Muscle layer of colon (tissue), 2 donors: ENCODE data around the gene HJURP.

Source experiments
- H3K27ac ChIP-seq: one replicate; pipeline ENCODE4 v1.7.0; 2013; ENCODE audit warnings: low read depth, mild to moderate bottlenecking, low read length, moderate library complexity
- H3K27me3 ChIP-seq, 2 donors: one replicate each; pipeline ENCODE4 v1.7.0; 2013; ENCODE audit warnings: low read length in 2 of 2, mild to moderate bottlenecking in 2 of 2; ENCODE audit not compliant: insufficient read depth in 2 of 2, control insufficient read depth in 1 of 2
- H3K36me3 ChIP-seq: one replicate; pipeline ENCODE4 v1.7.0; 2013; ENCODE audit warnings: mild to moderate bottlenecking, low read length; ENCODE audit not compliant: insufficient read depth
- H3K4me1 ChIP-seq: one replicate; pipeline ENCODE4 v1.7.0; 2013; ENCODE audit warnings: mild to moderate bottlenecking, low read length; ENCODE audit not compliant: insufficient read depth
- H3K4me3 ChIP-seq, 2 donors: one replicate each; pipeline ENCODE4 v1.7.0; 2013; ENCODE audit warnings: low read length in 2 of 2, low read depth in 1 of 2, mild to moderate bottlenecking in 1 of 2, moderate library complexity in 1 of 2
- H3K9ac ChIP-seq: one replicate; pipeline ENCODE4 v1.7.0; 2013; ENCODE audit warnings: low read length
- H3K9me3 ChIP-seq: one replicate; pipeline ENCODE4 v1.7.0; 2013; ENCODE audit warnings: mild to moderate bottlenecking, low read length
- donor health status: abdominal sarcoma.
- donor health status: Adenocarcinoma of cecum.

Gene HJURP

DNA sequence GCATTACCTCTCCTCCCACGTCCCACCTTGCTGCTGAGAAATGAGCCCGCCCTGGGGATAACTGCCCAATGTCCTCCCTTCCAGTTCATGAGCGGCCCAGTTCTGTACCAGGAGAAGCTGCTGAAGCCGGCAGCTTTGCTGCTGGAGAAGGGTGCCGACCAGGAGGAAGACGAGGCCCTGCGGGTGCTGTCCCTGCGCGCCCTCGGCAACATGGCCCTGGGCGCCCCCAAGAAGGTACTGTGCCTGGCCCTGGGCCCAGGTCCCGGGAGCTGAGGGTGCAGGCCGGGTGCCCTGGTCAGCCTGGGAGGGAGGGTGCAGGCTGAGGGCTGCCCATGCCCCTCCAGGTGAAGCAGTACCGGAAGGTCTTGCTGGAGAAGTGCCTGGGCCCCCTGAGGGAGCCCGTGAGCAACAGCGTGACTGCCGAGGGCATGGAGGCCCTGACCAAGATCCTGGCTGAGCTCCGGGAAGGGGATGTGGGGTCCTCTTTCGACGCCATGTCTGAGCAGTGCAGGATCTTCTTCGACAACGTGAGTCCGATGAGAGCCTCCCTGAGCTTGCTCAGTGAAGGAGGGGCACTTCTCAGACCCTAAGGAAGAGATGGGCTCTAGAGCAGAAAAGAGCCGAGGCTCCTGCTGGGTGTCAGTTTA lies 25.7 kb downstream of the HJURP start:
- no peak overlapping the region for H3K4me3 ChIP-seq
- H3K27ac ChIP-seq, result no peak overlapping the region
- H3K9ac ChIP-seq, result no peak overlapping the region
- H3K27me3 ChIP-seq, result no peaks in the 10 kb centered on the region
- no peaks in the 10 kb centered on the region for H3K36me3 ChIP-seq
- H3K9me3 ChIP-seq, result no peaks in the 10 kb centered on the region
- H3K4me1 ChIP-seq, result no peaks in the 10 kb centered on the region

DNA sequence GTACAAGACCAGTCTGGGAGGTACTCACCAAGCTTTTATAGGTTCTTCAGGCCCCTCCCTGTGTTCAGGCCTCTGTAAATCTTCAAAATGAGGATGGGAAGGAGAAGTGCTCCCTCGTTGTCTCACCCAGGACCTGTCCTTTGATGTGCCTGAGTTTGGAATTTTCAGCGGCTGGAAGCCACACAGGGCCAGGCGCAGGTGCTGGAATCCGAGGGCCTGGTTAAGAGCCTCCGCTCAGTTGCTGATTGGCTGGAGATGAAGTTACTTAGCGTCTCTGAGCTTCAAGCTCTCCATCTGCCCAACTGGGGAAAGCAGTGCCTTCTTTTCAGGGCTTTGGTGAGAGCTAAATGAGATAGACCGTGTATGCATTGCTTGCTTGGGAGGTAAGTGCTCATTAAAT lies 30.0 kb downstream of the HJURP start:
- Histone ChIP-seq H3K9ac (no peak overlapping the region), H3K4me1 (no peaks in the 10 kb centered on the region), H3K9me3 (no peaks in the 10 kb centered on the region), H3K27me3 (no peaks in the 10 kb centered on the region), H3K27ac (no peak overlapping the region), H3K36me3 (no peaks in the 10 kb centered on the region), H3K4me3 (no peak overlapping the region)

DNA sequence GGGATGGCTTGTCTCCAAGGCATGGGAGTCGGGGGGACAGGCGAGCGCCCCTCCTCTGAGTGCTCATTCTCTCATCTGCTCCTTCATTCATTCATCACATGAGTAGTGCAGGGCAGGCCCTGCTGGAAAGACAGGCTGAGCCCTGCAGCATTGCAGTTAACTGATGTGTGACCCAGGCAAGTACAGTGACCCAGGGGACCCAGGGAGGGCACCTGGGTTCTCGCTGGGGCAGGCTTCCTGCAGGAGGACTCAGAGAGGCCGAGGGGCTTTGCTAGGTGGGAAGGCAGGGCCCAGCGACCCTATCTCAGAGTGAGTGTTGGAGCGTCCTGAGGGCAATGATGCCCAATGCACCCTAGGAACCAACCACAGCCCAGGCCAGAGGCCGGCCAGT lies 30.6 kb downstream of the HJURP start:
- no peaks in the 10 kb centered on the region for H3K4me1 ChIP-seq
- no peak overlapping the region for H3K27ac ChIP-seq
- no peaks in the 10 kb centered on the region for H3K9me3 ChIP-seq
- no peaks in the 10 kb centered on the region for H3K27me3 ChIP-seq
- H3K36me3 ChIP-seq, result no peaks in the 10 kb centered on the region
- no peak overlapping the region for H3K4me3 ChIP-seq
- H3K9ac ChIP-seq, result no peak overlapping the region

DNA sequence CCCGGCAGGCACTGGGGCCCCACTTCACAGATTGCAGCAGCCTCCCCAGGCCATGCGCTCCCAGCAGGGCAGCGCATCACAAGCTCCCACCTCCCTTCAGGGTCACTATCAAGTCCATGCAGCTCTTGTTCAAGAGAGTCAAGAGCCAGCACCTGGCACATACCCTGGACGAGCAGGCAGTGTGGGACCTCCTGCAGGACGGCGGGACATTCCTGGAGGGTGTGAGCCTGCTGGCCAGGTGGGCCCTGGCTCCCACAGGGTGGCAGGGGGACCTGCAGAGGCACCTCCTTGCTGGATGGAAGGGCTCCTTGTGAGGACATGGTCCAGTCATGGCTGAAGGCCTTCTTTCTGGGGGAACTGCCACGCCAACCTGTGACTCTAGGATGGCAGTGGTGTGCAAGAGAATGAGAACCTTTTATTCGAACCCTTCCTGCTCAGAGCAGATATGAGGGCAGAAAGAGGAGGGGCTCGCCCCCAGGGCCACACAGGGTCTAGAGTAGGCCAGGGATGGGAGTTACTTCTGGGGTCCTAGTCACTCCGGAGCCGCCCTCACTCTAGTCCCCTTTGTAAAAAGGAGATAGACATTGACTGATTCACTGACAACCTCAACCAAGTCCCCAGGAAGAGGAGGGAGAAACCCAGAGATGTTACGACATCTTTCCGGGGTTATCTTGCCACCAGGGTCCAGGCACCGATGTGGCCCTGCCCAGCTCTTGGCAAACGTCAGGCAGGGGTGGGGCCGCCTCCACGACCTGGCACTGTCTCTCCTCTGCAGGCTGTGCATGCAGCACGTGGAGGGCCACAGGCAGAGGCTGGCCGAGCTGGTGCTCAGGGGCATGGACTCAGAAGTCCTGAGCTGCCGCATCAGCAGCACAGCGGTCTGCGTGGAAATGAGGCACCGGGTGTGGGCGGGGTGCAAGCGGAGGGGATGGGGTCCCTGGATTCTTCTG lies 31.3 kb downstream of the HJURP start:
- Histone ChIP-seq H3K4me3 (no peak overlapping the region), H3K27ac (no peak overlapping the region), H3K36me3 (no peaks in the 10 kb centered on the region), H3K4me1 (no peaks in the 10 kb centered on the region), H3K9ac (no peak overlapping the region), H3K9me3 (no peaks in the 10 kb centered on the region), H3K27me3 (no peaks in the 10 kb centered on the region)

DNA sequence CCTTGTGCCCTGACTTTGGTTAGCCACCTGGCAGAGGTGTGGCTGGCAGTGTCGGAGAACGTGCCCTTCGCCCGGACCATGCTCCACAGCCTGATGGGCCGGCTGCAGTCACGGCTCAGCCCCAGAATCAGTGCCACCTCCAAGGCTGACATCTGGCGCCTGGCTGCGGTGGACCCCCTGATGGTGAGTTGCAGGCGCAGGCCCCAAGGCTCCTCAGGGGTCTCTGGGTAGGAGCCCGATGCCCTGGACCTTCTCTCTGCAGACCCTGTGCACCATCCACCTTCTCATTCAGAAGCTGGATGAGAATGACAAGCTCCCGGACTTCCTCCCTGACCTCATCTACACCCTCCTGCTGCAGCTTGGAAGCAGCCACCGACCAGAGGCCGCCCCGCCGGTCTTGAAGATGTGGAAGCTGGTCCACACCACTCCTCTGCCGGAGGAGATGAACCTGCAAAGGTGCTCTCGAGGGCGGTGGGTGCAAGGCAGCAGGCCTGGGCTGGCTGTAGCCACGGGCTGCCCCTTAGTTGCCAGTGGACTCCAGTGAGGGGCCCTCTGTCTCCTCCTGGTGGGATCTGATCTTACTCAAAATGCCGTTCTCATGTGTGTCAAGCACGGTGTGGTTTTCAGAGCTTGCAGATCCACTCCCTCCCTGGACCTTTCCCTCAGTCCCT lies 32.1 kb downstream of the HJURP start:
- Histone ChIP-seq H3K4me1 (no peaks in the 10 kb centered on the region), H3K9me3 (no peaks in the 10 kb centered on the region), H3K27ac (no peak overlapping the region), H3K36me3 (no peaks in the 10 kb centered on the region), H3K4me3 (no peak overlapping the region), H3K9ac (no peak overlapping the region), H3K27me3 (no peaks in the 10 kb centered on the region)

DNA sequence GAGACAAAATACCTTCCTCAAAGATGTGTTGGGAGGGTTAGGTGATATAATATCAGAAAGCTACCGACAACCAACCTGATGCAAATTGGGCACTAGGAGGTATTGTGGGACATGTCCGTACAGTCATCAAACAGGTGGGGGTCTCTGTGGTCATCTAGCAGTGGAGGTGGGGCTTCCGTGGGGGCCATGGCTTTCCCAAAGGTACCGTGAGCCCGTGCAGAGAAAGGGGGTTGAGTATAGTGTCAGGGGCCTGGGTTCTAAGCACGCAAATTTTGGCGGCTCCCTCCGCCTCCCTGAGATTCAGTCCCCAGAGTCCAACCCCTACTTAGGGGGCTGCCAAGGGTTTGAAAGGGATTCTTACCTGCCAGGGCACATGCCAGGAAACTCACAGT lies 32.6 kb downstream of the HJURP start:
- H3K27ac ChIP-seq, result no peak overlapping the region
- H3K9me3 ChIP-seq, result no peaks in the 10 kb centered on the region
- no peak overlapping the region for H3K9ac ChIP-seq
- no peaks in the 10 kb centered on the region for H3K27me3 ChIP-seq
- H3K4me1 ChIP-seq, result no peaks in the 10 kb centered on the region
- H3K4me3 ChIP-seq, result no peak overlapping the region
- H3K36me3 ChIP-seq, result no peaks in the 10 kb centered on the region

DNA sequence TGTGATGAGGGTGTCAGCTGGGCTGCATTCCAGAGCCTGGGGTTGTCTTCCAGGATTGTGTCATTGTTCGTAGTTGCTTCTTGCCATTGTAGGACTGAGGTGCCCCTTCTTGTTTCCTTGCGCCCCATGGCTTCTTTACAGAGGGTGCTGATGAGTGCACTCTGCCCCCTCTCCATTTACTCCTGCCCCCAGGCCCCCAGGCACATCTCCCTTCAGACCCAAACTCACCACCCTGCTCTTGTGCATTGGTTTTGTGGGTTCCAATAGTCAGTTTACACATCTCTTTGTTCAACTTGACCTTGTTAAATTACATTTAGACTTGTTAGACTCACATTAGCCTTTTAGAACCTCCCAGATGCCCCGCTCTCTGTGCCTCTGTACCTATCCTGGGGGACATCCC lies 33.1 kb downstream of the HJURP start:
- no peaks in the 10 kb centered on the region for H3K27me3 ChIP-seq
- H3K4me3 ChIP-seq, result no peak overlapping the region
- H3K36me3 ChIP-seq, result no peaks in the 10 kb centered on the region
- no peaks in the 10 kb centered on the region for H3K9me3 ChIP-seq
- H3K27ac ChIP-seq, result no peak overlapping the region
- H3K9ac ChIP-seq, result no peak overlapping the region
- H3K4me1 ChIP-seq, result no peaks in the 10 kb centered on the region

DNA sequence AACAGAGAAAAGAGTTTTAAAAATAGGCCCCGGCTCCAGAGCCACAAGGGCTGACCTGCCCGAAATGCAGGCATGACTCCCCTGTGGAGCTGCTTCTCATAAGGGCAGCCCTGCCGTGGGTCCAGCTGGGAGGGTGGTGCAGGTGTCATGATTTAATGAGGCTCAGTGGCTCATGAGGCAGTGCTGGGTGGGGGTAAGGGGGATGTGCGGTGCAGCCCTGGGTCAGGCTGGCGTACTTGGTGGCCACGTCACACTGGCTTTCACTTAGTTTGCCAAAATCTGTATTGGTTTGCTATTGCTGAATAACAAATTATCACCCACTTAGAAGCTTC lies 33.6 kb downstream of the HJURP start:
- Histone ChIP-seq H3K4me3 (no peak overlapping the region), H3K9ac (no peak overlapping the region), H3K27ac (no peak overlapping the region), H3K4me1 (no peaks in the 10 kb centered on the region), H3K27me3 (no peaks in the 10 kb centered on the region), H3K36me3 (no peaks in the 10 kb centered on the region), H3K9me3 (no peaks in the 10 kb centered on the region)

DNA sequence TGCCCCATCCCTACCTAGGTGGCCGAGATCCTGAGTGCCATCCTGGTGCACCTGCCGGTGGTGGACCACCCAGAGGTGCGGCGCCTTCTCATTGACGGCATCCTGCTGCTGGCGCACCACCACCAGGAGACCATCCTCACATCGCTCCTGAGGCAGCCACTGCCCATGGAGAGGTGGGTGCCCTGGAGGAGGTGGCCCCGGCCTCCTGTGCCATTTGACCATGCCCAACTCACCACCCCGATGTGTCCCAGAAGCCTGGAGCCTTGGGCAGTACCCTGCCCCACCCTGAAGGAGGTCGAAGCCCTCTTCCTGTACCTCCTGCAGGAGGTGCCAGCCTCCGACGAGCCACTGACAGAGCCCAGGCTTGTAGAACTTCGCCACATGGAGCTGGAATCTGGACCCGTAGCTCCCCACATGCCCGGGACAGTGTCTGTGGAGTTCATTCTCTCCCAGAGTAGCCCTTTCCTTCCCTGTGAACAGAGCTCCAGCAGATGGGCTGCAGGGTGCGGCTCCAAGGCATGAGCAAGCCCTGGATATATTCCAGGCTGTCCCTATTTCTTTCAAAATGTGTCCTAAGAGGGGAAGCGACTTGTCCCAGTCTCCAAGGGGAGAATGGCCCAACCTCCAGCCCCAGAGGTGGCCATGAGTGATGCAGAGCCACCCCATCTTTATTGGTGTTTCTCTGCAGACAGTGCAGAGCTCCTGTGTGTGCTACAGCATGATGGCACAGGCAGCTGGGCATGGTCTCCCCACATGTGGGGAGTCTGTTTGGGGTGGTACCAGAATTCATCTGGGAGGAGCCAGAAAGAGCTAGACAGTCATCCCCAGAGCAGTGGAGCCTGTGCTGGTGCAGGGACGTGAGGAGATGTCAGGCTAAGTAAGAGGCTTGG lies 34.2 kb downstream of the HJURP start:
- H3K9ac ChIP-seq, result no peak overlapping the region

DNA sequence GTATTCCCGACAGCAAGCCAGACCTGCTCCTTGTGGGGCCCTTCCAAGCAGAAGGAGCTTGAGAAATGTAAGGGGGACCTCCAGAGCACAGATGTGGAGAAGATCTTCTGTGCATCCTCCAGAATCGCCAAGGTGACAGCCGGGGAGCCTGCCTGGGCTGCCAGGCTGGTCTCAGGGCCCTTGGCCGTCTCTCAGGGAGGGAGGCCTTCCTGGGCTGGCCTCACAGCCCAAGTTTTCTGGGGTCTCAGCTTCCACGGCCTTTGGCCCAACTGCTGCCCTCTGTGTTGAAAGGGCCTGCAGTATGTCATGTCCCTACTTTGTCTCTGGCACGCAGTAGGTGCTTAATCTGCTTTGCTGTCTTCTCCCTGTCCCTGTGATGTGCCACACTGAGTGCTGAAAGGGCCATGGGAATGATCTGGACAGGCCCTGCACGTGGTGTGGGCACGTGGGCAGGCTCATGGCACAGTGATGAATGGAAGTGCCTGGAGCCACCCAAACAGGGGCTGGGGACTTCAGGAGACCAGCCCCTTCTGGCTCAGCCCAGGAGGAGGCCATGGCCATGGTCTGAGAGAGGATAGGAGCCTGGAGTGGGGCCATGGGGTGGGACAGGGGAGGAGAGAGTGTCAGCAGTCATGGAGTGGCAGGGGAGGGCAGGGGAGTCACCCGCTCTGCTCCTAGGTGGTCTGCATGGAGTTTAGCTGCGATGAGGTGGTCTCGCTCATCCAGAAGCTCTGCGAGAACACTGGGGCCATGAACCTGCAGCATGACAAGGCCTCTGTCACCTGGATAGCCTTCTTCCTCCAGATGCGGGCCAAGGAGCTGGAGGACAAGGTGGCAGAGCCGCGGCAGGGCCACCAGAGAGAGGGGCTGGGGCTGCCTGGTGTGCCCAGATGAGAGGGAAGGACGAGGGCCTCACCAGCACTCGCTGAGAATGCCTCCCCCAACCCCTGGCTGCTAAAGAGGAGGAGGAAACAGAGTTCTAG lies 35.4 kb downstream of the HJURP start:
- no peaks in the 10 kb centered on the region for H3K27me3 ChIP-seq
- H3K9ac ChIP-seq, result no peak overlapping the region
- no peaks in the 10 kb centered on the region for H3K9me3 ChIP-seq
- no peak overlapping the region for H3K4me3 ChIP-seq
- H3K27ac ChIP-seq, result no peak overlapping the region
- H3K36me3 ChIP-seq, result no peaks in the 10 kb centered on the region
- H3K4me1 ChIP-seq, result no peaks in the 10 kb centered on the region

More for the DNA sequence above, 34.2 kb downstream of the HJURP start:
- H3K4me3 ChIP-seq, result no peak overlapping the region
- no peaks in the 10 kb centered on the region for H3K36me3 ChIP-seq
- no peaks in the 10 kb centered on the region for H3K4me1 ChIP-seq
- H3K27me3 ChIP-seq, result no peaks in the 10 kb centered on the region
- no peak overlapping the region for H3K27ac ChIP-seq
- no peaks in the 10 kb centered on the region for H3K9me3 ChIP-seq
